ENCODE measurements around the gene MYL2.

Gene MYL2

GRCh38 chr12:110948041-110948440 is 27.7 kb upstream of the MYL2 start:
- DNase-seq (ENCODE audit: low read depth): no peak
- TF ChIP-seq, protein P1, sequence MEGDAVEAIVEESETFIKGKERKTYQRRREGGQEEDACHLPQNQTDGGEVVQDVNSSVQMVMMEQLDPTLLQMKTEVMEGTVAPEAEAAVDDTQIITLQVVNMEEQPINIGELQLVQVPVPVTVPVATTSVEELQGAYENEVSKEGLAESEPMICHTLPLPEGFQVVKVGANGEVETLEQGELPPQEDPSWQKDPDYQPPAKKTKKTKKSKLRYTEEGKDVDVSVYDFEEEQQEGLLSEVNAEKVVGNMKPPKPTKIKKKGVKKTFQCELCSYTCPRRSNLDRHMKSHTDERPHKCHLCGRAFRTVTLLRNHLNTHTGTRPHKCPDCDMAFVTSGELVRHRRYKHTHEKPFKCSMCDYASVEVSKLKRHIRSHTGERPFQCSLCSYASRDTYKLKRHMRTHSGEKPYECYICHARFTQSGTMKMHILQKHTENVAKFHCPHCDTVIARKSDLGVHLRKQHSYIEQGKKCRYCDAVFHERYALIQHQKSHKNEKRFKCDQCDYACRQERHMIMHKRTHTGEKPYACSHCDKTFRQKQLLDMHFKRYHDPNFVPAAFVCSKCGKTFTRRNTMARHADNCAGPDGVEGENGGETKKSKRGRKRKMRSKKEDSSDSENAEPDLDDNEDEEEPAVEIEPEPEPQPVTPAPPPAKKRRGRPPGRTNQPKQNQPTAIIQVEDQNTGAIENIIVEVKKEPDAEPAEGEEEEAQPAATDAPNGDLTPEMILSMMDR (conservative IDR thresholded peaks at IDR 0.05; ENCODE audit: low read depth, low read length): no peak
- no peak overlapping the region for H3K4me3 ChIP-seq (ENCODE audit: low read depth, low read length)

DNA sequence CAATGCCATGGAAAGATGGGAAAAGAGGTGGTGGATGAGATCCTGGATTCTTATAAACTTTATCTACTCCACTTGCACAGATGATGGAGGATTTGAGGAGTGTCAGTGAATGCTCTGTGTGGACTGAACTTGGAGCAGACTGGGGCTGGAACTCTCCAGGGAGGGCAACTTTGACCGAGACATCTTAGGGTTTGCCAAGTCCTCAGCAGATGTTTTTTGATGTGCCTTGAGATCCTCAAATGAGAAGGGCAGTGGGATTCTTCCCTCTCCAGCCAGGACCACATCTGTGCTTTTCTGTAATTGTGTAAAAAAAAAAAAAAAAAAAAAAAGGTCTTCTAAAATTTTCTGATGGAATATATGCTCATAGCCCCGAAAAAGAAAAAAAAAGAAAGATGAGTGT is 23.0 kb upstream of the MYL2 start:
- TF ChIP-seq, protein P1 (conservative IDR thresholded peaks at IDR 0.05; ENCODE audit: low read depth, low read length): no peak
- no peak for DNase-seq (ENCODE audit: low read depth)
- no peak overlapping the region for H3K4me3 ChIP-seq (ENCODE audit: low read depth, low read length)

- no peak for DNase-seq (ENCODE audit: low read depth)
- no peak overlapping the region for H3K4me3 ChIP-seq (ENCODE audit: low read depth, low read length)
These were observed 21.0 kb upstream of the MYL2 start for GRCh38 chr12:110941391-110941790.

GRCh38 chr12:110940933-110941332 is 20.6 kb upstream of the MYL2 start:
- no peak overlapping the region for H3K4me3 ChIP-seq (ENCODE audit: low read depth, low read length)
- DNase-seq (ENCODE audit: low read depth): no peak
- TF ChIP-seq, protein P1 (conservative IDR thresholded peaks at IDR 0.05; ENCODE audit: low read depth, low read length): no peak

More at GRCh38 chr12:110941391-110941790, 21.0 kb upstream of the MYL2 start:
- TF ChIP-seq, protein P1 (conservative IDR thresholded peaks at IDR 0.05; ENCODE audit: low read depth, low read length): no peak

- H3K4me3 ChIP-seq (ENCODE audit: low read depth, low read length): no peak overlapping the region
- DNase-seq (ENCODE audit: low read depth): no peak
- TF ChIP-seq, protein P1 (conservative IDR thresholded peaks at IDR 0.05; ENCODE audit: low read depth, low read length): no peak
These were observed 19.9 kb upstream of the MYL2 start for GRCh38 chr12:110940296-110940695.

- peak; percentile 56 for DNase-seq (ENCODE audit: low read depth)
- no peak overlapping the region for H3K4me3 ChIP-seq (ENCODE audit: low read depth, low read length)
- TF ChIP-seq, protein P1 (conservative IDR thresholded peaks at IDR 0.05; ENCODE audit: low read depth, low read length): peak; percentile 95
These were observed 16.8 kb upstream of the MYL2 start for GRCh38 chr12:110937104-110937641.

GRCh38 chr12:110936367-110937103 is 16.2 kb upstream of the MYL2 start:
- no peak for DNase-seq (ENCODE audit: low read depth)
- no peak overlapping the region for H3K4me3 ChIP-seq (ENCODE audit: low read depth, low read length)
- TF ChIP-seq, protein P1 (conservative IDR thresholded peaks at IDR 0.05; ENCODE audit: low read depth, low read length): no peak

Measured in choroid plexus epithelial cell (primary cell).